K562 (cell line): ENCODE results near the gene MICAL2.

Source experiments
- JUN ChIP-seq, 2 experiments: sonication (generic) in 1 of 2; formaldehyde crosslinking in 1 of 2; IDR thresholded peaks; 2 replicates each; pipeline versions ENCODE4 v1.6.1 to v1.8.0; 2012 to 2022; ENCODE audit warnings: borderline replicate concordance in 2 of 2, mild to moderate bottlenecking in 2 of 2, improper control_type of control experiment in 1 of 2, low read depth in 1 of 2, low read length in 1 of 2, missing genetic modification reagents in 1 of 2
- JUNB ChIP-seq: fragments of 450-650 bp; formaldehyde crosslinking; conservative IDR thresholded peaks from 2 replicates; pipeline ENCODE4 v1.4.0; 2020; ENCODE audit warnings: mild to moderate bottlenecking
- MYC ChIP-seq, 2 experiments: fragments of 250-450 bp in 1 of 2; sonication (Bioruptor Pico) in 1 of 2; IDR thresholded peaks; 2 replicates each; pipeline versions ENCODE4 v1.5.1 to v1.6.1; 2012 to 2021; ENCODE audit warnings: low read depth in 2 of 2, borderline replicate concordance in 1 of 2, improper control_type of control experiment in 1 of 2, low read length in 1 of 2, mild to moderate bottlenecking in 1 of 2, moderate library complexity in 1 of 2
- NR1H2 ChIP-seq: sonication (generic); formaldehyde crosslinking; IDR thresholded peaks from 2 replicates; pipeline ENCODE4 v1.4.0; 2020; ENCODE audit warnings: mild to moderate bottlenecking, missing genetic modification reagents
- RNF219 ChIP-seq: fragments of 250-450 bp; sonication (Bioruptor Pico); IDR thresholded peaks from 2 replicates; pipeline ENCODE4 v1.5.0; 2022; ENCODE audit warnings: mild to moderate bottlenecking
- SMAD1 ChIP-seq: fragments of 150-350 bp; IDR thresholded peaks from 2 replicates; pipeline ENCODE4 v1.6.1; 2014; ENCODE audit warnings: low read length, low read depth; ENCODE audit not compliant: partially characterized antibody
- SP1 ChIP-seq: sonication (generic); formaldehyde crosslinking; IDR thresholded peaks from 2 replicates; pipeline ENCODE4 v1.8.1; 2022; ENCODE audit warnings: mild to moderate bottlenecking, missing genetic modification reagents
- TF ChIP-seq, protein P1 (sequence below): IDR thresholded peaks from 2 replicates; pipeline ENCODE4 v1.6.1; 2012; ENCODE audit warnings: low read depth, low read length, improper control_type of control experiment, borderline replicate concordance
- TF ChIP-seq, protein P2 (sequence below), 3 experiments: IDR thresholded peaks in 2 of 3; conservative IDR thresholded peaks in 1 of 3; 2 replicates each; pipeline ENCODE4 v1.5.1; 2011 to 2012; ENCODE audit warnings: low read length in 3 of 3, mild to moderate bottlenecking in 3 of 3, control low read depth in 2 of 3, improper control_type of control experiment in 1 of 3, inconsistent platforms in 1 of 3, low read depth in 1 of 3, mixed read lengths in 1 of 3, moderate library complexity in 1 of 3; ENCODE audit not compliant: insufficient read depth in 2 of 3

DNA sequence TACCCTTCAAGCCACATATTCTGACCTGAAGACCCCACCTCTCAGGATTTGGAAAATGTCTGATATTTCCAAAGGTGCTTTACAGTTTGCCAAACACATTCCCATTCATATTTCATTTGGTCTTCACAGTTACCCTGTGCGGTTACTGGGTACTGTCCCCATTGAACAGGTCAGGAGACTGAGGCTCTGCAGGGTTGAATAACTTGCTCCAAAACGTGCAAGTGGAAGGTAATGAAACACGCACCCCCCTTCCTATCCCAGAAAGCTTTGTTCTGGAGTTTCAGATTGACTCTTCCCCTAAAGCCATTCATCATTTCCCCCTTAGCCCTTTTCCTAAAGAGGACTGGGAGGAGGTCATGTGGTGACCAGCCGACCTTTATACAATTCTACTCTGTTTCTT lies 18.8 kb downstream of the MICAL2 start:
- TF ChIP-seq JUNB (CRISPR knock-in tag): no peak
- TF ChIP-seq NR1H2 (CRISPR knock-in tag): no peak
- no peak for TF ChIP-seq SMAD1
- no peak for TF ChIP-seq SP1 (CRISPR knock-in tag)
- TF ChIP-seq MYC (IDR thresholded peaks at IDR 0.05; ENCODE audit: low read depth, low read length): no peak
- no peak for TF ChIP-seq MYC (CRISPR knock-in tag; IDR thresholded peaks at IDR 0.05; ENCODE audit: borderline replicate concordance, low read depth)
- TF ChIP-seq JUN (IDR thresholded peaks at IDR 0.05; ENCODE audit: borderline replicate concordance, low read depth, low read length): no peak
- TF ChIP-seq JUN (CRISPR knock-in tag; IDR thresholded peaks at IDR 0.05; ENCODE audit: borderline replicate concordance): no peak
- TF ChIP-seq, protein P1, sequence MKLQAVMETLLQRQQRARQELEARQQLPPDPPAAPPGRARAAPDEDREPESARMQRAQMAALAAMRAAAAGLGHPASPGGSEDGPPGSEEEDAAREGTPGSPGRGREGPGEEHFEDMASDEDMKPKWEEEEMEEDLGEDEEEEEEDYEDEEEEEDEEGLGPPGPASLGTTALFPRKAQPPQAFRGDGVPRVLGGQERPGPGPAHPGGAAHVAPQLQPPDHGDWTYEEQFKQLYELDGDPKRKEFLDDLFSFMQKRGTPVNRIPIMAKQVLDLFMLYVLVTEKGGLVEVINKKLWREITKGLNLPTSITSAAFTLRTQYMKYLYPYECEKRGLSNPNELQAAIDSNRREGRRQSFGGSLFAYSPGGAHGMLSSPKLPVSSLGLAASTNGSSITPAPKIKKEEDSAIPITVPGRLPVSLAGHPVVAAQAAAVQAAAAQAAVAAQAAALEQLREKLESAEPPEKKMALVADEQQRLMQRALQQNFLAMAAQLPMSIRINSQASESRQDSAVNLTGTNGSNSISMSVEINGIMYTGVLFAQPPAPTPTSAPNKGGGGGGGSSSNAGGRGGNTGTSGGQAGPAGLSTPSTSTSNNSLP: no peak
- TF ChIP-seq, protein P2, sequence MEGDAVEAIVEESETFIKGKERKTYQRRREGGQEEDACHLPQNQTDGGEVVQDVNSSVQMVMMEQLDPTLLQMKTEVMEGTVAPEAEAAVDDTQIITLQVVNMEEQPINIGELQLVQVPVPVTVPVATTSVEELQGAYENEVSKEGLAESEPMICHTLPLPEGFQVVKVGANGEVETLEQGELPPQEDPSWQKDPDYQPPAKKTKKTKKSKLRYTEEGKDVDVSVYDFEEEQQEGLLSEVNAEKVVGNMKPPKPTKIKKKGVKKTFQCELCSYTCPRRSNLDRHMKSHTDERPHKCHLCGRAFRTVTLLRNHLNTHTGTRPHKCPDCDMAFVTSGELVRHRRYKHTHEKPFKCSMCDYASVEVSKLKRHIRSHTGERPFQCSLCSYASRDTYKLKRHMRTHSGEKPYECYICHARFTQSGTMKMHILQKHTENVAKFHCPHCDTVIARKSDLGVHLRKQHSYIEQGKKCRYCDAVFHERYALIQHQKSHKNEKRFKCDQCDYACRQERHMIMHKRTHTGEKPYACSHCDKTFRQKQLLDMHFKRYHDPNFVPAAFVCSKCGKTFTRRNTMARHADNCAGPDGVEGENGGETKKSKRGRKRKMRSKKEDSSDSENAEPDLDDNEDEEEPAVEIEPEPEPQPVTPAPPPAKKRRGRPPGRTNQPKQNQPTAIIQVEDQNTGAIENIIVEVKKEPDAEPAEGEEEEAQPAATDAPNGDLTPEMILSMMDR (IDR thresholded peaks at IDR 0.05 in 2 of 3, conservative IDR thresholded peaks at IDR 0.05 in 1 of 3; ENCODE audit: insufficient read depth in 2 of 3, low read depth in 1 of 3, low read length in 3 of 3): no peak
- no peak for TF ChIP-seq RNF219 (CRISPR knock-in tag)
